ENCODE measurements around the gene NUP214. TPM values are rescaled to one million over a fixed set of nuclear protein-coding genes. Genes with fewer than 3 reads are reported as not detected.

NUP214 gene
- polyA plus RNA-seq, 1 donor from 2014 or later: 15.0 TPM

- no peaks in the 10 kb centered on the region for H3K27me3 ChIP-seq (ENCODE audit: insufficient read depth, low read depth, low read length)
- no peak for TF ChIP-seq SMC3 (conservative IDR thresholded peaks at IDR 0.05; ENCODE audit: poor library complexity)
- TF ChIP-seq CTCF (IDR thresholded peaks at IDR 0.05; ENCODE audit: poor library complexity, severe bottlenecking): no peak
- no peak for TF ChIP-seq POLR2AphosphoS5 (IDR thresholded peaks at IDR 0.05)
- TF ChIP-seq EZH2 (IDR thresholded peaks at IDR 0.05; ENCODE audit: borderline replicate concordance, insufficient read depth, low read length, poor library complexity, severe bottlenecking): no peak
- no peak for TF ChIP-seq TAF1 (IDR thresholded peaks at IDR 0.05; ENCODE audit: low read depth)
- no peak for TF ChIP-seq EP300 (conservative IDR thresholded peaks at IDR 0.05; ENCODE audit: poor library complexity, severe bottlenecking)
- TF ChIP-seq MXI1 (conservative IDR thresholded peaks at IDR 0.05; ENCODE audit: poor library complexity, severe bottlenecking): no peak
- TF ChIP-seq REST (IDR thresholded peaks at IDR 0.05; ENCODE audit: borderline replicate concordance): no peak
- TF ChIP-seq RAD21 (conservative IDR thresholded peaks at IDR 0.05): no peak
- no peak overlapping the region for H2AFZ ChIP-seq (ENCODE audit: low read depth, low read length)
- no peaks in the 10 kb centered on the region for H3K79me2 ChIP-seq (replicated peaks; ENCODE audit: insufficient read depth, low read length)
- H4K20me1 ChIP-seq (ENCODE audit: insufficient read depth): no peaks in the 10 kb centered on the region
- no peaks in the 10 kb centered on the region for H3K9me2 ChIP-seq (ENCODE audit: insufficient read depth, low read length)
- H3K4me3 ChIP-seq (ENCODE audit: low read length): no peak overlapping the region
- no peaks in the 10 kb centered on the region for H3K9me3 ChIP-seq (ENCODE audit: low read length)
- no peak overlapping the region for H3K4me2 ChIP-seq (ENCODE audit: low read length)
- H3K27ac ChIP-seq (ENCODE audit: low read length): no peak overlapping the region
- no peaks in the 10 kb centered on the region for H3F3A ChIP-seq (ENCODE audit: insufficient read depth, low read length, poor library complexity, severe bottlenecking)
- no peak overlapping the region for H3K9ac ChIP-seq (ENCODE audit: low read length)
- H3K36me3 ChIP-seq (ENCODE audit: insufficient read depth, low read length): no peaks in the 10 kb centered on the region
These were observed 93.0 kb downstream of the NUP214 start for GRCh38 chr9:131218370-131218769.

GRCh38 chr9:131220485-131220884, 95.1 kb downstream of the NUP214 start:
- no peak overlapping the region for H3K9ac ChIP-seq (ENCODE audit: low read length)
- no peaks in the 10 kb centered on the region for H3K9me2 ChIP-seq (ENCODE audit: insufficient read depth, low read length)
- H3K27me3 ChIP-seq (ENCODE audit: insufficient read depth, low read depth, low read length): no peaks in the 10 kb centered on the region
- H3K9me3 ChIP-seq (ENCODE audit: low read length): no peaks in the 10 kb centered on the region
- no peak overlapping the region for H3K4me2 ChIP-seq (ENCODE audit: low read length)
- TF ChIP-seq POLR2AphosphoS5 (IDR thresholded peaks at IDR 0.05): no peak
- TF ChIP-seq SMC3 (conservative IDR thresholded peaks at IDR 0.05; ENCODE audit: poor library complexity): no peak
- no peak for TF ChIP-seq EZH2 (IDR thresholded peaks at IDR 0.05; ENCODE audit: borderline replicate concordance, insufficient read depth, low read length, poor library complexity, severe bottlenecking)
- TF ChIP-seq MXI1 (conservative IDR thresholded peaks at IDR 0.05; ENCODE audit: poor library complexity, severe bottlenecking): no peak
- no peak for TF ChIP-seq EP300 (conservative IDR thresholded peaks at IDR 0.05; ENCODE audit: poor library complexity, severe bottlenecking)
- no peak for TF ChIP-seq CTCF (IDR thresholded peaks at IDR 0.05; ENCODE audit: poor library complexity, severe bottlenecking)
- TF ChIP-seq REST (IDR thresholded peaks at IDR 0.05; ENCODE audit: borderline replicate concordance): no peak
- no peak for TF ChIP-seq TAF1 (IDR thresholded peaks at IDR 0.05; ENCODE audit: low read depth)
- no peak for TF ChIP-seq RAD21 (conservative IDR thresholded peaks at IDR 0.05)
- H2AFZ ChIP-seq (ENCODE audit: low read depth, low read length): no peak overlapping the region
- H4K20me1 ChIP-seq (ENCODE audit: insufficient read depth): no peaks in the 10 kb centered on the region
- H3F3A ChIP-seq (ENCODE audit: insufficient read depth, low read length, poor library complexity, severe bottlenecking): no peaks in the 10 kb centered on the region
- H3K27ac ChIP-seq (ENCODE audit: low read length): no peak overlapping the region
- H3K79me2 ChIP-seq (replicated peaks; ENCODE audit: insufficient read depth, low read length): no peaks in the 10 kb centered on the region
- no peaks in the 10 kb centered on the region for H3K36me3 ChIP-seq (ENCODE audit: insufficient read depth, low read length)
- no peak overlapping the region for H3K4me3 ChIP-seq (ENCODE audit: low read length)
